HG03432 (cell line): ENCODE measurements around the gene STX8.
"Not testable (repeated sequence)": the region's sequence is repeated elsewhere in the genome, so short reads cannot be mapped to it uniquely, and the experiment has no call there.

Experiments
- ATAC-seq: cut with Tn5 transposase; IDR thresholded peaks from one replicate; pipeline ENCODE4 v1.9.1; 2021; ENCODE audit warnings: mild to moderate bottlenecking, moderate library complexity; ENCODE audit not compliant: unreplicated experiment

The STX8 gene

GRCh38 chr17:9557161-9557755 lies 18.4 kb downstream of the STX8 start:
- ATAC-seq, result no peak

- ATAC-seq, result not testable (repeated sequence)
Measured at GRCh38 chr17:9554715-9555114, 20.9 kb downstream of the STX8 start.

- ATAC-seq, result no peak
Measured at GRCh38 chr17:9553596-9553995, 22.0 kb downstream of the STX8 start.

- ATAC-seq, result no peak
Measured at GRCh38 chr17:9553181-9553580, 22.4 kb downstream of the STX8 start.

DNA sequence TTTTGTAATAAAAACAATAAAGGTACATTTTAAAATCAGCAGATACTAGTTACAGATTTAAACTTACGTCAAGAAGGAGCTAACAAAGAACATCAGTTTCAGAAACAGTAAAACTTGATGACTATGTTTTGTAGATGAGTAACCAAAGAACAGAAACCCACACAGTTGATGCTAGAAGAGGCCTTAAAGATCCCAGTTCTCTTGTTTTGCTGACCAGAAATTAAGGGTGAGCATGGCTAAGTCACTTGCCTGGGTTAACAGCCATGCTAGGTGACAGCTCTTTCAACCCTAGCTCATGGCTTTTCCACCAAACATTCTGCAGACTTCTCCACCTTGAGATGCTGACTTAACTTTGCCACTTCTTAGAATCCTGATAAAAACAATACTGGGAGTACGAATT lies 26.4 kb downstream of the STX8 start:
- no peak for ATAC-seq

GRCh38 chr17:9544221-9544620 lies 31.4 kb downstream of the STX8 start:
- ATAC-seq, result no peak

DNA sequence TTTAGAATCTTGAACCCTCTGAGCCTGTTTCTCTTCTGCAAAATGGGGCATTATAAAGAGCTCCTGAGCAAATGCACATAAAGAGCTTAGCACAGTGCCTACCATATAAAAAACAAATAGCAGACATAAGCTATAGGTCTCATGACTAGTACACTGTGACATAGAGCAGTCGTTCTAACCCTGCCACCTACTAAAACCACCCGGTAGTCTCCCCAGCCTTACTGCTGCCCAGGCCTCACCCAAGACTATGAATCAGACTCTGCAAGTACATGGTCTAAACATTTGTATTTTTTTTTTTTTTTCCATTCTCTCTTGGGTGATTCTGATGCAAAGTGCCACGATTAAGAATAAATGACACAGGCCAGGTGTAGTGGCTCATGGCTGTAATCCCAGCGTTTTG lies 33.9 kb downstream of the STX8 start:
- ATAC-seq, result no peak

- ATAC-seq, result no peak
Measured at GRCh38 chr17:9538626-9539025, 37.0 kb downstream of the STX8 start.

GRCh38 chr17:9537177-9537776 lies 38.3 kb downstream of the STX8 start:
- no peak for ATAC-seq

GRCh38 chr17:9536061-9536460 lies 39.6 kb downstream of the STX8 start:
- no peak for ATAC-seq

DNA sequence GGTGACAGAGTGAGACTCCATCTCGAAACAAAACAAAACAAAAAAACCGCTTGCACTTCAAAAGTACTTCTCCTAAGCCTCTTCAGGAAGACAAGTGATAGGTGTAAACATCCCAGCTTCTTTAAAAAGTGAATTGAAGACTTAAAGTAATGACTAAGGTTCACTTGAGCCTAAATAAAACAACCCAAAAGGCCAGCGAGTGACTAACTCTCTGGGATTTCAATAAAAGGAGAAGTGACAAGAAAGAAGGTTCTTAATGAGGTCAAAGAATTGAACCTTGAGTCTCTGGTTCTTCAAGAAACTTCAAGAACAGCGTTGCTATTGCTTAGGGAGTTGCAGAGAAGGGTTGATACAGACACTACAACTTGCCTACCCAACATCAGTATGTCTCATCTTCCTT lies 42.2 kb downstream of the STX8 start:
- ATAC-seq, result no peak

DNA sequence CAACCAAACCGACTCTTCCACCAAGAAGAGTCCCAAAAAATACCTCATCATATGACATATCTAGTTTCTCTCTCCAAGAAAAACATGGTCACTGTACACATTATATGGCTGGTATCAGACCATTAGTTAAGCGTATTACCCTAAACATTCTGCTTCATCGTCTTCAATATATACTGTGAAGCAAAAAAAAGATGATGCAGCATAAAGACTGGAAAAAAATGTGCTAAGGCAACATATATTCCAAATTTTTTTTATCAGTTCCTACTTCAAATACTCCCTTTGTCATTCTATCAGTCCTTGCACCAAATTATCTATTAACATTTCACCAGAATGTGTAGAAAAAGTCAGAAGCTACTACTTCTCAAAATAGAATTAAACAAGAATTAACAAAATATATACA lies 42.9 kb downstream of the STX8 start:
- no peak for ATAC-seq

DNA sequence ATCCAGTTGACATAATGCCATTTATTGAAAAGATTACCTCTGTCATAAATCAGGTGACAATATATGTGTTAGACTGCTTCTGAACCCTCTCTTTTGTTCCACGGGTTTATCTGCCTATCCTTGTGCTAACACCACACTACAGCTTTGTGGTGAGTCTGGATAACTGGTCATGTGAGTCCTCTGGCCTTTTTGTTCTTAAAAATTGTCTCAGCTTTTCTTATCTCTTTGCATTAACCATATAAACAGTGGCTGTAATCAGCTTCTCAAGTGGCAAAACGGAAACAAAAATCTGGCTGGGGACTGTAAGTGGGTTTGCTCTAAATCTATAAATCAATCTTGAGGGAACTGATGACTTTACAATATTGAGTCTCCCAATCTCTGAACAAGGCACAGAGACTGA lies 44.6 kb downstream of the STX8 start:
- ATAC-seq, result no peak

DNA sequence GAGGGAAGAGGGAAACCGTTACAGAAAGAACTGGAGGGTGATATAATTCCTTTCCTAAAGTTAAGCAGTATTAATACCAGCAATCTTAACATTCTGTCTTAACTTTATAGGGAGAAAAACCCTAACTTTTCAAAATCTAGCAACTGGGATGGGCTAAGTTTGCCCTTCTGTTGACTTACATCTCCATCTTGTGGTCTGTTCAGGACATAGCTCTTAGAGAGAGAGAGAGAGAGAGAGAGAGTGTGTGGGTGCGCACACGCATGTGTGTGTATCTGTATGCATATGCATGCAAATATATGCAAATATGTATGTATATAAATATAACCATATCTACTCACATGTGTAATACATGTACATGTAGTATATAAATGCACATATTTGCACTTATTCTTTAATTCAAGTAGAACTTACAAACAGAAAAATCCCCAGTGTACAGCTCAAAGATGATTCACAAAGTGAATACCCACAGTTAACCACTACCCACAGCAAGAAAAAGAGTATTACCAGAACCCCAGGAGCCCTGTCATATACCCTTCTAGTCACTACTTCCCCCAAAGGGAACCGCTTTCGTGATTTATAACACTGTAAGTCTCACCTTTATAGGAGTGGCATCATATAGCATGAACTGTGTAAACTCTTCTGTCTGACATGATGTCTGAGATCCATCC lies 46.5 kb downstream of the STX8 start:
- ATAC-seq, result no peak

DNA sequence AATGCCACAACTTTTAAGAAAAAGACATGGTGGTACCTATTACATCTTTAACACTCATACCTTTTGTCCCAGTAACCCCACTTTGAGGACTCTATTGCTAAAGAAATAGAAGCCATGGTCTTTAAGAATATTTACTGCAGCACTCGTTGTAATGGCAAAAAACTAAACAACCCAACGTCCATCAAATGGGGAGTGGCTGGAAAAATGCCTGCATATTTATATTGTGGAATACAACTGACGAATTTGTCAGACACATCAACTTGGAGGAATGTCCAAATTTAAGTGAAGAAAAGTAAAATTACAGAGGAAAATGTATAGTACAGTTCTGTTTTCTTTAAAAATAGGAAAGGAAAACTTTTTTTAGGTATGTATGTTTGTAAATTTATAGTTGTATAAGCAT lies 47.8 kb downstream of the STX8 start:
- no peak for ATAC-seq

GRCh38 chr17:9522074-9522473 lies 53.5 kb downstream of the STX8 start:
- no peak for ATAC-seq

DNA sequence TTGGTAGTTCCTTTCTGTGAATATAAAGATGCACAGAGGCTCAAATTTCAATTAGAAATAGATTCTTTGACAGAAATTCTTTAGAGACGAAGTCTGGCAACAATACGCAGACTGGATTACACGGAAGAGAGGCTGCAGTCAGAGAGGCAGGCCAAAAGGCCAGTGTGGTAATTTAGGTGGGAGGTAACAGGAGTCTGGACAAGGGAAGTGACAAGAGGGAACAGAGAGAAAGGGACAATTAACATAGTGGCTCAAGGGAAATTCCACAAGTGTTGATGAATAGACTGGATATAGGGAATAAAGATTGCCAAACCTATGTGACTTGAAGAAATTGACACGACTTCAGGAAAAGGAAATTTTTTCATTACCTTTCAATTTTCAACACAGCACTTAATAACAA lies 54.6 kb downstream of the STX8 start:
- no peak for ATAC-seq

DNA sequence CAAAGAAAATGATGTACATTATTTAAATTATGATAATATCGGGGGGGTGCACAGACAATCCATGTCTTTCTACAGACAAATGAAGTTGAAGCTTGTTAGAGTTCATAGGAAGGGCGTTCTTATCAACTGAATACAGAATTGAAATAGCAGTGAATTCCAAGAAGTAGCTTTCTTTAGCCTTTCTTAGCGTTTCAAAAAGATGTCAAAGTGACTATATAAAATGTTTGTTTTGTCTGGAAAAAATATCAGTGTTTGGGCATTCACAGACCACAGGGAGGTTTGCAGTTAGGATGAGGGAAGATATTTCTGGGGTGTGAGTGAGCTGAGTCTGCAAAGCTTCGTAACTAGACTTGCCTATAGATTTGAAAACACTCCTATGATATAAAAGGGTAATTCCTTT lies 55.0 kb downstream of the STX8 start:
- no peak for ATAC-seq

DNA sequence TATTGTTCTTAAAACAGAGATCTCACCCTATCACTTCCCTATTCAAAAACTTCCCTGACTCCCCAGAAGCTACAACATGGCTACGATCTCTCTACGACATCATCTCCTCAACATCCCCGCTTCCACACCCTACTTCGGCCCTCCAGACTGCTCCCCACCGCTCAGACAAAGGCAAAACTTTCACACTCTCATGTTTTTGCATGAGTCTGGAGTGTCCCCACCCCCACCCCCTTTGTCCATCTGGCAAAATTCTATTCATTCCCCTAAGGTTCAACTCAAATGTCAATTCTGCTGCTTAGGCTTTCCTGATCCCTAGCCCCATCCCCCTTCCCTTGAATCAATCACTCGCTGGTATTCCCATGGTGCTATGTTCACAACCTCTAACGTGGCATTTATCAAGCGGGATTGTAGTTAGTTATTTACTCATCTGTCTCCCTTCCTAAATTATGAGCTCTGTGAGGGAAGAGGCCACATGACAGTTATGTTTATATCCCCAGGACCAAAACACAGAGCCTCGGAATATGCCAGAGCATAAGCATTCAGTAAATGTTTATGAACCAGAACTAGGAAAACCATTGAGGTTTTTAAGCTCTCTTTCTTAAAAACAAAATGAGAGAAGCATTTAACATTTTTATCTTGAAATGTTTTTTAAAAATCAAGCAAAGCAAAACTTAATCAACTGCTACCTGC lies 55.9 kb downstream of the STX8 start:
- no peak for ATAC-seq

DNA sequence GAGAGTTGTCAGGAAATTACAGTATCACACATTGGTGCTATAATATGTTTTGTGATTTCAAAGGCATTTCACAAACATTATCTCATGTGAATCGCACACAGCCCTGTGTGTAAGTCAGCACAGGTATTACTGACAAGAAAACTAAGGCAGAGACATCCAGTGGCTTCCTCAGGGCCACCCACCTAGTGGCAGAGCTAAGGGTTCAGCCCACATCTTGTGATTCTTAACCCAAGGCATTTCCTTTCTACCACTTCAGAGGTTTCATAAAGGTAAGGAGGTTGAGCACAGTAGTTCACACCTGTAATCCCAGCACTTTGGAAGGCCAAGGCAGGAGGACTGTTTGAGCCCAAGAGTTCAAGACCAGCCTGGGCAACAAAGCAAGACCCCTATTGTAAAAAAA lies 58.2 kb downstream of the STX8 start:
- ATAC-seq, result no peak

DNA sequence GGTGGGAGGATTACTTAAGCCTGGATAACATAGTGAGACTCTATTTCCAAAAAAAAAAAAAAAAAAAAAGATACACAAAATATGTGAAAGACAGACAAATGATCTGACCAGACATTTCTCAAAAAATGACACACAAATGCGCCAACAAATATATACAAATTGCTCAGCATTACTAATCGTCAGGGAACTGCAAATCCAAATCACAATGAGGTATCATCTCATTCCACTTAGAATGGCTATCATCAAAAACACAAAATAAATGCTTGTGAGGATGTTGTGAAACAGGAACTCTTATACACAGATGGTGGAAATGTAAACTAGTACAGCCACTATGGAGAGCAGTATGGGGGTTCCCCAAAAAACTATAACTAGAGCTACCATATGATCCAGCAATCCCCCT lies 62.4 kb downstream of the STX8 start:
- no peak for ATAC-seq
